SK-MEL-5 (cell line): ENCODE measurements around the gene SMIM41. TPM values are rescaled to one million over a fixed set of nuclear protein-coding genes. Genes with fewer than 3 reads are reported as not detected.

Experiments
- DNase-seq: peaks from one replicate; pipeline ENCODE4 v3.0.0-alpha.2; 2016; ENCODE audit warnings: low read depth, low spot score
- in situ Hi-C: cut with HindIII; loops from 2 replicates; pipeline ENCODE4 v1.10.0; 2016; ENCODE audit warnings: low sequenced_read_pairs, high pct_unique_total_duplicates, low pct_unique_long_range_greater_than_20kb
- total RNA-seq: library from RNA; depleted of rRNA; stranded (reverse); fragments of >200 nt; shearing (Covaris generic); gene quantifications from 2 replicates; pipeline ENCODE4 v1.2.3, GENCODE V29; 2014

Gene SMIM41
- total RNA-seq, 1 experiment from 2014 or later, result not detected

DNA sequence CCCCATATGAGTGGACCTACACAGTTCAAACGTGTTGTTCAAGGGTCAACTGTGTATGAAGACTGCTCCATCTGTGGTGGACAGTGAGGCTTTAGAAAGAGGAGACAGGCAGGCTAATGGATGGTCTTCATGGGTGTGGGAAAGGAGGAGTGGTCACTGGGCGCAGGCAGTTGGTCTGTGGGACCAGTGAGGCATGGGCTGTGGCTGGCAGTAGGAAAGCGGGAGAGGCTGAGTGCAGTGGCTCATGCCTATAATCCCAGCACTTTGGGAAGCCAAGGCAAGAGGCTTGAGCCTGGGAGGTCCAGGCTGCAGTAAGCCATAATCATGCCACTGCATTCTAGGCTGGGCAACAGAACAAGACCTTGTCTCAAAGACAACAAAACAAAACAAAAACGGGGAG is 30.2 kb upstream of the SMIM41 start:
- in situ Hi-C loops, result no loop called here
- no peak for DNase-seq

DNA sequence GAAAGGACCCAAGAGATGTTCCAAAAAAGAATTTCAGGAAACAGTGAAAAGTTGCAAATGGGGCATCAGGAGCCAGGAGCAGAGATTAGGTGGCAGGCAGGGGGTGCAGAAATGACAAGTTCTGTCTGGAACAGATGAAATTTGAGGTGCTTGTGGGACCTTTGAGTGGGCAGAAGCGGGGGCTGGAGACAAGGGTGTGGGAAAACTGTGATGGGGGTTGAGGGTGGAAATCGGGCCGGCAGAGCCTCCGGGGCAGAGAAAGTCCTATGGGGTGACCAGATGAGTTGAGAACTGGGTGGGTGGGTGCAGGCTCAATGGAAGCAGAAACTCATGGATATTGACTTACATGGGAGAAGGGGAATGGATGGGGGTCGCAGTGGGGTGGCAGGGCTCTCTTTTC is 29.8 kb upstream of the SMIM41 start:
- DNase-seq, result no peak
- in situ Hi-C loops, result no loop called here

DNA sequence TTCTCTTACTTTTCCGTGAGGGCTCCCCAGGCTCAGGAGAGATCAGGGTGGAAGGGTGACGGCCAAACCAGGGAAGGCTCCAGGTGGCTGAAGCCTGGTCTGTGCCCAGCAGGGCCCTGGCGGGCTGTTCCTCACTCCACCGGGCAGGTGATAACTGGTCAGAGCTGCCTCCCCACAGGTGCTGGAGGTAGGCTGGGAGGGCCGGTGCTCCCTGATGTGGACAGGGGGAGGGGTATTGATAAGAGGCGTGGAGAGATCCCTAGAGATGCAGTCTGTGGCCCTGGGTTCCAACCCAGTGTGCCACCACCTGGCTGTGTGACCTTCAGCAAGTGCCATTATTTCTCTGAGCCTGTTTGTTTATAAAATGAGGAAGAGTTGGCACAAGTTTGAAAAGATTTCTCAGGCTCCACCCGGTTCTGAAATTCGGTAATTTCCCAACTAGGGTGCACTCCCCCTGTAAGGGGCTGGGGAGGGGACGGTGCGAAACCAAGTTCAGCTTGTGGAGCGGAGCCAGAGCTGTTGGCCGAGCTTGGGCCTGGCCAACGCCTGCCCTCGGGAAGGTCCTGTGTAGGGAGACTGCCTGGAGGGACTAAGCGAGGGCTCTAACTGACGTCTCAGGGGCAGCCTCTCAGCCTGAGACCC is 29.3 kb upstream of the SMIM41 start:
- DNase-seq, result no peak
- in situ Hi-C loops, result no loop called here

DNA sequence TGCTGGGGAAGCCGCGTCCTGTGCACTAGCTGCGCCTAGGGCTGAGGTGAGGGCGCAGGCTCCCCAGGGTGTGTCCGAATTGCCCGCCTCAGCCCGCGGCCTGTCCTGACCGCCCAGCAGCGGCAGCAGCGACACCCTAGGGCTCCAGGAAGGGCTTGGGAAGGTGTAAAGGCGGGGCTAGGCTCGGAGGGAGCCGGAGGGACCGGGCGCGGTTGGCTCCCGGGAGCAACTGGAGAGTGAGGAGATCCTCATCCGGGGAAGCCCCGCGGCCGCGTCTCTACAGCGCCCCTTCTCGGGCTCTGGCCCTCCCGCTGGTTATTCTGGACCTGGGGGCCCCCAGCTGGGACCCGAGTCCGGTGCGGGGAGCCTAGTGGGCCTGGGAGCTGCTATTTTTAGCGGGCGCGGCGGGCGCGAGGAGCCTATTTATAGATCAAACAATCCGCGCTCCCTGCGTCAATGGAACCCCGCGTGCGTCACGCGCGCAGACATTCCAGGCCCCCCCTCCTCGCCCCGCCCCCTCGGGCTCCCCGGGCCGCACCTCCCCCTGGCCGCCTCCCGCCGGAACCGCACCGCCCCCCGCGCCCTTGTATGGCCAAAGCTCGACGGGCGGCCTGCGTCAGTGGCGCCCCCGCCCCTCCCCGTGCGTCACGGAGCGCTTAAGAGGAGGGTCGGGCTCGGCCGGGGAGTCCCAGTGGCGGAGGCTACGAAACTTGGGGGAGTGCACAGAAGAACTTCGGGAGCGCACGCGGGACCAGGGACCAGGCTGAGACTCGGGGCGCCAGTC is 28.6 kb upstream of the SMIM41 start, which contains the start of gene NR4A1:
NR4A1 (plus strand) TSS at position 685 of the 784 bp plus-strand sequence. CDS start 2,887 bp downstream, outside the sequence.
- in situ Hi-C loops, result no loop called here
- peak; percentile 95 for DNase-seq

DNA sequence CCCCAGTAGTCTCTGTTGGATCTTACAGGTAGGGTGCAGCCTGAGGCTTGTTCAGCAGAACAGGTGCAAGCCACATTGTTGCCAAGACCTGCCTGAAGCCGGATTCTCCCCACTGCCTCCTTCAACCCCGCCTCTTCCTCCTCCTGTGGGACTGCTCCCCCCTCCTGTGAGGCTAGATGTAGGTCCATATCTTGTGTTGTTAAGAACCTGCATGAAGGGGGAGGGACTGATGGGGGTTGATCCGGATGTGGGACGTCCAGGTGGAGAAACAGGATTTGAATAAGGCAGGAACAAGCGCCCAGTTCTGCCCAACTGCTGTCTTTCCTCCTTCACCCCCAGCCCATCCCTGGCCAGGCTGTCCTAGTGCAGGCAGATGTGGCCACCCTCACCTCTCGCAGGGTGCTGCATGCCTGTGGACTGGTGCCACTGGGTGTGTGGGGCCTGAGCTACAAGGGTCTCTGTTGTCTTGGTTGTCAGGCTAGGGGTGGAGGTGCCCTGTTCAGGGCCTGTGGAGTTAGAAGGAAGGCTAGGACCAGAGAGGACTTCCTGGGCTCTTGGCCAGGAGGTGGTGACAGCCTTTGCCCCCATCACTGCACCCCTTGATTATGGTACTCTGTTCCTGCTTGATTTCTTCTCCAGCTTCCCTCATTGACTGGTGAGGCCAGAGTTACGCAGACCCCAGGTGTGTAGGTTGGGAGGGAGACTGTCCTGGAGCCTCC is 26.9 kb upstream of the SMIM41 start:
- no peak for DNase-seq
- in situ Hi-C loops, result no loop called here

DNA sequence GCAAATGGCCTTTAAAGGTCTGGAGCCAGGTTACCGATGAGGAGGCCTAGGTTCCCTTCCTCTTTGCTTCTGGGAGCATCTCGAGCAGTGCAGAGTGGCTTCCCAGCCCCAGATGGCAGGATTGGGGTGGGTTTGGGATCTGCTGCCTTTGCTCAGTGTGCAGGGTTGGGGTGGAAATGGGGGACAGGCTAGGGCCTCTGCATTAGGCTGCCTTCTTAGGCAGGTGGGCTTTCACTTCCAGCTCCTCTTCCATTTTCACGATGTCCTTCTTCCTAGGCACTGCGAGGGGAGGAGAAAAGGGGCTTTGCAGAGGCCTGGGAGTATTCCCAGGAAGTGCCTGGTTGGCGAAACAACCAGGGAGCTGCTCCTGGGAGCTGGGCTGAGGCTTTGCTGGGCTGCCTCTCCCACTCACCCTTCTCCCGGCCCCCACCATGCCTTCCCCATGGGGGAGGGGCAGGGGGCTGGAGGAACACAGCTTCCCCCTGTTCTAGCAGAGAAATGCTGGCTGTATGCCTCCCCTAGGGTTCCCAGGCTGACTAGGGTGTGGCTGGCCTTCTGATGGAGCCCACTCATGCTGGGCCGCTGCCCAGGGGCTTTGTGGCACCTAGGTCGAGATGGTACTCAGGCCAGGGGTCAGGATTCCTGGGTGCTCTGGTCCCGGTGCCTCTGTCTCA is 25.8 kb upstream of the SMIM41 start:
- no peak for DNase-seq
- in situ Hi-C loops, result no loop called here

DNA sequence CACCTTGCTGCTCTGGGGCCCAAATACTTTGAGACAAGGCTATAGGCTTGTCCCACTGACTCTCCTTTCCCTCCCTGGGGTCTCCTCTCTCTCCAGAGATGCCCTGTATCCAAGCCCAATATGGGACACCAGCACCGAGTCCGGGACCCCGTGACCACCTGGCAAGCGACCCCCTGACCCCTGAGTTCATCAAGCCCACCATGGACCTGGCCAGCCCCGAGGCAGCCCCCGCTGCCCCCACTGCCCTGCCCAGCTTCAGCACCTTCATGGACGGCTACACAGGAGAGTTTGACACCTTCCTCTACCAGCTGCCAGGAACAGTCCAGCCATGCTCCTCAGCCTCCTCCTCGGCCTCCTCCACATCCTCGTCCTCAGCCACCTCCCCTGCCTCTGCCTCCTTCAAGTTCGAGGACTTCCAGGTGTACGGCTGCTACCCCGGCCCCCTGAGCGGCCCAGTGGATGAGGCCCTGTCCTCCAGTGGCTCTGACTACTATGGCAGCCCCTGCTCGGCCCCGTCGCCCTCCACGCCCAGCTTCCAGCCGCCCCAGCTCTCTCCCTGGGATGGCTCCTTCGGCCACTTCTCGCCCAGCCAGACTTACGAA is 25.2 kb upstream of the SMIM41 start:
- in situ Hi-C loops, result no loop called here
- no peak for DNase-seq

DNA sequence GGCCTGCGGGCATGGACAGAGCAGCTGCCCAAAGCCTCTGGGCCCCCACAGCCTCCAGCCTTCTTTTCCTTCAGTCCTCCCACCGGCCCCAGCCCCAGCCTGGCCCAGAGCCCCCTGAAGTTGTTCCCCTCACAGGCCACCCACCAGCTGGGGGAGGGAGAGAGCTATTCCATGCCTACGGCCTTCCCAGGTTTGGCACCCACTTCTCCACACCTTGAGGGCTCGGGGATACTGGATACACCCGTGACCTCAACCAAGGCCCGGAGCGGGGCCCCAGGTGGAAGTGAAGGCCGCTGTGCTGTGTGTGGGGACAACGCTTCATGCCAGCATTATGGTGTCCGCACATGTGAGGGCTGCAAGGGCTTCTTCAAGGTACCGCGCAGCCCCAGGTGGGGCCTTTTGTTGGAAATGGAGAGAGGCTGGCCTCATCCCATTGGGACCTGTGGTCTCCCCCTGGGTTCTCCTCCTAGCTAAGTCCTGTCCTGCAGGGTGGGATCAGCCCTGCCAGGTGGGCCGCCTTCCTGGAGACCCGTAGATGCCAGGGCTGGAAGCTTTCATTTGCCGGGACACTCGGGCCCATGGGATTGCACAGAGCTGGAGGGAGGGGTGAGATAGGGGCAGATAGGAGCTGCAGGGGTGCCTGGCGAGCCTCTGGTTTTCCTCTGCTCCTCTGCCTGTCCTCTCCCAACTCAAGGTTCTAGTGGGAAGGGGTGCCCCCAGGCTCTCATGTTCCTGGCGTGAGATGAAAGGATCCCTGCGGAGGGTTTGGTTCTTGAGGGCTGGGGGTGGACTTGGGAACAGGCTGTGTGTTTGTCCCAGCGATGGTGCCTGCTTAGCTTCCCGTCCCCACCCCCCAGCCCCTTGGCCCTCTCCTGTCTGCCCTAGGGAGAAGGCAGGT is 24.4 kb upstream of the SMIM41 start:
- DNase-seq, result no peak
- in situ Hi-C loops, result no loop called here

DNA sequence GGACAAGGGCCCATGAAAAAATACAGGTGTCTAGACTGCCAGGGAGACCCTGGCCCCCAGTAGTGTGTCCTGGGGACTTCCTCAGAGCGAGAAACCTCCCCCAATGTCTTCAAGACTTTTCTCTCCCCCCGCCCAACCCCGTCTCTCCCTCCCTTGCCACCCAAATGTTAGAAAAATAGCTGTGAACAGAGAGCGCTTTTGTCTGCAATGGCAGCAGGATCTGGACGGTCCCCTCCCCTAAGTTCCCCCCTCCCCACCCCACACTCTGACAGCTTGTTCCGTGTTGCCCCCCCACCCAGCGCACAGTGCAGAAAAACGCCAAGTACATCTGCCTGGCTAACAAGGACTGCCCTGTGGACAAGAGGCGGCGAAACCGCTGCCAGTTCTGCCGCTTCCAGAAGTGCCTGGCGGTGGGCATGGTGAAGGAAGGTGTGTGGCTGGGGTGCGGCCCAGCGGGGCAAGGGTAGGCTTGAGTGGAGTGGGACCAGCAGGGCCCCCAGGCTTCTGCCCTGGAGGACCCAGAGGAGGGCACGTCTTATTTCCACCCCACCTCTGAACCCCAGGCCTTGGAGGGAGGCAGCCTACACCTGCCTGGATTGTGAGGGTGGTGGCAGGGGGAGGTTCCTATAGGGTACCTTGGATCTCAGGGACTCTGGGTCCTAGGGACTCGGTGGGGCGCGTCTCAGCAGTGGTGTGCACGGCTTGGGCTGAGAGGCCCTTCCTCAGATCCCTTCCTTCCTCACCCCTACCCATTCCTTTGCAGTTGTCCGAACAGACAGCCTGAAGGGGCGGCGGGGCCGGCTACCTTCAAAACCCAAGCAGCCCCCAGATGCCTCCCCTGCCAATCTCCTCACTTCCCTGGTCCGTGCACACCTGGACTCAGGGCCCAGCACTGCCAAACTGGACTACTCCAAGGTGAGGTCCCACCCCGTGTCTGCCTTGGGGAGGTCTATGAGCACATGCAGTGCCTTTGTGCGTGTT is 23.5 kb upstream of the SMIM41 start:
- no peak for DNase-seq
- in situ Hi-C loops, result no loop called here

DNA sequence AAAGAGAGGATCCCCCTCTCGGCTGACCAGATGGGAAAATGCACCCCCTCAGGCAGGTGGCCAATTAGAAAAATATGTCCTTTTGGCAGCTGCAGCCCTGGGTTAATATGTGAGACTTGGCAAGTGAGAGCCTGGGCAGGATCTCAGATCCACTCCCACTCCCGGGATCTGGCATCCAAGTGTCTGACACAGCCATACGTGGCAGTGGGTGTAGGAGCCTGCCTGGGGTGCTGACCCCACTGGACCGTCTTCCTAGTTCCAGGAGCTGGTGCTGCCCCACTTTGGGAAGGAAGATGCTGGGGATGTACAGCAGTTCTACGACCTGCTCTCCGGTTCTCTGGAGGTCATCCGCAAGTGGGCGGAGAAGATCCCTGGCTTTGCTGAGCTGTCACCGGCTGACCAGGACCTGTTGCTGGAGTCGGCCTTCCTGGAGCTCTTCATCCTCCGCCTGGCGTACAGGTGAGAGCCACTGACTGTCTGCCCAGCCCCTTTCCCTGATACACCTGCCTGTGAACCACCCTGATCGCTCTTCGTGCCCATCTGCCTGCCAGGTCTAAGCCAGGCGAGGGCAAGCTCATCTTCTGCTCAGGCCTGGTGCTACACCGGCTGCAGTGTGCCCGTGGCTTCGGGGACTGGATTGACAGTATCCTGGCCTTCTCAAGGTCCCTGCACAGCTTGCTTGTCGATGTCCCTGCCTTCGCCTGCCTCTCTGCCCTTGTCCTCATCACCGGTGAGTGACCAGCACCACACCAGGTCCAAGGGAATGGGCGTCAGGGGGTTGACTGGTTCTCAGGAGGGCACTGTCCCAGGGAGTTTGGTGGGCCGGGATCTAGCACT is 22.5 kb upstream of the SMIM41 start:
- in situ Hi-C loops, result no loop called here

DNA sequence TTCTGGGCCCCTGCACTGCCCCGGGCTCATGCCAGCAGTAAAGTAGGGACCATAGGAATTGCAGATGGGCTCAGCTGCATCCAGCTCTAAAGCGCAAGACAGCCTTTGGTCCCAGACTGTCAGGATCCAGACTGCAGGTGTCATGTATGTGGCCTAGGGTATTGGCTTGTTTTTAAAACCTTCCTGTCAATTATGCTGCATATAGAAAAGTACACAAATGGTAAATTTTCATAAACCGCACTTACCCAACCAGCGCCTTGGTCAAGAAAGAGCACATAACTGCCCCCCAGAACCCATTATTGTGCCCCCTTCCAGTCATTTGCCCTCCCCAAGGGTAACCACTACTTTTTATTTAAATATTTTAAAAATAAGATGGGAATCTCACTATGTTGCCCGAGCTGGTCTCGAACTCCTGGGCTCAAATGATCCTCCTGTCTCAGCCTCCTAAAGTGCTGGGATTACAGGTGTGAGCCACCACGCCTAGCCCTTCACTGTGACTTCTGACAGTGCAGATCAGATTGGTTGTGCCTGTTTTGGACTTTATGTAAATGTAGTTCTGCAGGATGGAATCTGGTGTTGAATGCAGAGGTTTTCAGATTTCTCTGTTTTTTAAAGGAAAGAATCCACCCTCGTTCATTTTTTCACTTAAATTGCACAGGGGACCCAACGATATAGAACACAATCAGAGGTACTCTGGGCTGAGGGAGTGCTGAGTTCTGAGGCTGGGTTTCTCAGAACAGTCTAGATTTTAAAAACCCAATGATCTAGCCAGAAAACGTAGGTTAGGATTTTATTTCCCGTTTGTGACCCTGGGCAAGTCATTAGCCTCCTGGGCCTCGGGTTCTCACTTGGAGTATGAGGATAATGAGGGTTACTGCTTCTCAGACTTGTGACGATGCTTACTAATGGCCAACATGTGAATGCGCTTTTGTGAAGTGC is 21.6 kb upstream of the SMIM41 start:
- DNase-seq, result no peak
- in situ Hi-C loops, result no loop called here

More for the DNA sequence above, 22.5 kb upstream of the SMIM41 start:
- no peak for DNase-seq

DNA sequence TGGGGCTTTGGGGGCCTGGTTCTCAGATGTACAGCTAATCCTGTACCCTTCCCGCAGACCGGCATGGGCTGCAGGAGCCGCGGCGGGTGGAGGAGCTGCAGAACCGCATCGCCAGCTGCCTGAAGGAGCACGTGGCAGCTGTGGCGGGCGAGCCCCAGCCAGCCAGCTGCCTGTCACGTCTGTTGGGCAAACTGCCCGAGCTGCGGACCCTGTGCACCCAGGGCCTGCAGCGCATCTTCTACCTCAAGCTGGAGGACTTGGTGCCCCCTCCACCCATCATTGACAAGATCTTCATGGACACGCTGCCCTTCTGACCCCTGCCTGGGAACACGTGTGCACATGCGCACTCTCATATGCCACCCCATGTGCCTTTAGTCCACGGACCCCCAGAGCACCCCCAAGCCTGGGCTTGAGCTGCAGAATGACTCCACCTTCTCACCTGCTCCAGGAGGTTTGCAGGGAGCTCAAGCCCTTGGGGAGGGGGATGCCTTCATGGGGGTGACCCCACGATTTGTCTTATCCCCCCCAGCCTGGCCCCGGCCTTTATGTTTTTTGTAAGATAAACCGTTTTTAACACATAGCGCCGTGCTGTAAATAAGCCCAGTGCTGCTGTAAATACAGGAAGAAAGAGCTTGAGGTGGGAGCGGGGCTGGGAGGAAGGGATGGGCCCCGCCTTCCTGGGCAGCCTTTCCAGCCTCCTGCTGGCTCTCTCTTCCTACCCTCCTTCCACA is 20.7 kb upstream of the SMIM41 start:
- no peak for DNase-seq
- in situ Hi-C loops, result no loop called here
